H9 (cell line): ENCODE measurements around the gene MRRF. TPM values are rescaled to one million over a fixed set of nuclear protein-coding genes. Genes with fewer than 3 reads are reported as not detected.

ENCODE experiments used
- DNase-seq: peaks from one replicate; pipeline ENCODE4 v3.0.0-alpha.2; 2017
- H2AFZ ChIP-seq: one replicate; pipeline ENCODE4 v1.6.1; 2013; ENCODE audit warnings: mild to moderate bottlenecking, low read length, control low read depth, moderate library complexity
- H2AK5ac ChIP-seq: 2 replicates; pipeline ENCODE4 v1.6.1; 2013; ENCODE audit warnings: low read length, control low read depth, mixed read lengths; ENCODE audit not compliant: insufficient read length
- H2BK120ac ChIP-seq: one replicate; pipeline ENCODE4 v1.6.1; 2013; ENCODE audit warnings: low read depth, mild to moderate bottlenecking, low read length, control low read depth, inconsistent platforms; ENCODE audit not compliant: poor library complexity, severe bottlenecking
- H2BK12ac ChIP-seq: 2 replicates; pipeline ENCODE4 v1.6.1; 2013; ENCODE audit warnings: low read length, control low read depth, mixed read lengths, low read depth; ENCODE audit not compliant: insufficient read length
- H2BK15ac ChIP-seq: 2 replicates; pipeline ENCODE4 v1.6.1; 2013; ENCODE audit warnings: low read depth, low read length, control low read depth
- H2BK20ac ChIP-seq: one replicate; pipeline ENCODE4 v1.6.1; 2013; ENCODE audit warnings: low read depth, mild to moderate bottlenecking, low read length, control low read depth, inconsistent platforms; ENCODE audit not compliant: poor library complexity, severe bottlenecking
- H2BK5ac ChIP-seq: 2 replicates; pipeline ENCODE4 v1.6.1; 2013; ENCODE audit warnings: low read length, control low read depth, mixed read lengths; ENCODE audit not compliant: insufficient read length
- H3K14ac ChIP-seq: 2 replicates; pipeline ENCODE4 v1.6.1; 2013; ENCODE audit warnings: low read length, control low read depth; ENCODE audit not compliant: insufficient read depth
- H3K18ac ChIP-seq: 2 replicates; pipeline ENCODE4 v1.6.1; 2013; ENCODE audit warnings: low read depth, mild to moderate bottlenecking, mixed read lengths, low read length, control low read depth; ENCODE audit not compliant: insufficient read length
- H3K23ac ChIP-seq: 2 replicates; pipeline ENCODE4 v1.6.1; 2013; ENCODE audit warnings: low read length, control low read depth, mixed read lengths, low read depth; ENCODE audit not compliant: insufficient read length
- H3K23me2 ChIP-seq: 2 replicates; pipeline ENCODE4 v1.6.1; 2013; ENCODE audit warnings: low read depth, mild to moderate bottlenecking, mixed read lengths, low read length, control low read depth; ENCODE audit not compliant: insufficient read length, poor library complexity, severe bottlenecking
- H3K27ac ChIP-seq: 2 replicates; pipeline ENCODE4 v1.5.1; 2013; ENCODE audit warnings: low read length, control low read depth, mixed read lengths, low read depth; ENCODE audit not compliant: insufficient read length
- H3K27me3 ChIP-seq: 2 replicates; pipeline ENCODE4 v1.6.1; 2013; ENCODE audit warnings: low read length, control low read depth, inconsistent platforms; ENCODE audit not compliant: insufficient read depth
- H3K4ac ChIP-seq: 2 replicates; pipeline ENCODE4 v1.6.1; 2013; ENCODE audit warnings: low read depth, mild to moderate bottlenecking, control low read depth, inconsistent platforms, low read length, moderate library complexity
- H3K4me1 ChIP-seq: 2 replicates; pipeline ENCODE4 v1.6.1; 2013; ENCODE audit warnings: low read length, control low read depth, inconsistent platforms; ENCODE audit not compliant: insufficient read depth
- H3K4me2 ChIP-seq: 2 replicates; pipeline ENCODE4 v1.6.1; 2013; ENCODE audit warnings: low read length, control low read depth, mixed read lengths; ENCODE audit not compliant: insufficient read length, insufficient read depth
- H3K56ac ChIP-seq: 2 replicates; pipeline ENCODE4 v1.6.1; 2013; ENCODE audit warnings: low read depth, mild to moderate bottlenecking, mixed read lengths, low read length, control low read depth; ENCODE audit not compliant: insufficient read length
- H3K79me1 ChIP-seq: 2 replicates; pipeline ENCODE4 v1.6.1; 2013; ENCODE audit warnings: low read depth, mild to moderate bottlenecking, moderate library complexity, low read length, control low read depth, inconsistent platforms; ENCODE audit not compliant: insufficient read depth, poor library complexity, severe bottlenecking
- H3K79me2 ChIP-seq: 2 replicates; pipeline ENCODE4 v1.6.1; 2013; ENCODE audit warnings: low read length, control low read depth, inconsistent platforms; ENCODE audit not compliant: insufficient read depth
- H3K9ac ChIP-seq: 2 replicates; pipeline ENCODE4 v1.6.1; 2013; ENCODE audit warnings: low read length, control low read depth, mixed read lengths; ENCODE audit not compliant: insufficient read length; ENCODE audit errors: extremely low read depth
- H3K9me3 ChIP-seq: one replicate; pipeline ENCODE4 v1.6.1; 2013; ENCODE audit warnings: low read depth, low read length, inconsistent platforms; ENCODE audit not compliant: control insufficient read depth
- H3T11ph ChIP-seq: one replicate; pipeline ENCODE4 v1.6.1; 2013; ENCODE audit warnings: mild to moderate bottlenecking, low read length, control low read depth, inconsistent platforms
- H4K20me1 ChIP-seq: one replicate; pipeline ENCODE4 v1.6.1; 2013; ENCODE audit not compliant: control insufficient read depth, insufficient read length, insufficient read depth
- H4K5ac ChIP-seq: 2 replicates; pipeline ENCODE4 v1.6.1; 2013; ENCODE audit warnings: low read depth, mild to moderate bottlenecking, mixed read lengths, low read length, control low read depth; ENCODE audit not compliant: insufficient read length
- H4K8ac ChIP-seq: replicated peaks from 2 replicates; pipeline ENCODE4 v1.6.1; 2013; ENCODE audit warnings: low read length, control low read depth, mixed read lengths, low read depth; ENCODE audit not compliant: insufficient read length
- H4K91ac ChIP-seq: 2 replicates; pipeline ENCODE4 v1.6.1; 2013; ENCODE audit warnings: low read depth, mild to moderate bottlenecking, moderate library complexity, mixed read lengths, low read length, control low read depth; ENCODE audit not compliant: insufficient read length
- H3K27ac Mint-ChIP-seq, 3 experiments: 2 replicates in 2 of 3; 3 replicates in 1 of 3; pipeline ENCODE4 v1.8.0; 2020 to 2021; ENCODE audit warnings: mixed read lengths in 3 of 3, mild to moderate bottlenecking in 1 of 3, moderate library complexity in 1 of 3
- H3K27me3 Mint-ChIP-seq: 2 replicates; pipeline ENCODE4 v1.8.0; 2021; ENCODE audit warnings: low read depth, mild to moderate bottlenecking, moderate library complexity, mixed read lengths
- H3K36me3 Mint-ChIP-seq, 3 experiments: 2 replicates in 2 of 3; 3 replicates in 1 of 3; pipeline ENCODE4 v1.8.0; 2020 to 2021; ENCODE audit warnings: low read depth in 3 of 3, mixed read lengths in 3 of 3; ENCODE audit not compliant: insufficient read depth in 1 of 3
- H3K4me1 Mint-ChIP-seq, 2 experiments: 2 replicates each; pipeline ENCODE4 v1.8.0; 2020; ENCODE audit warnings: mixed read lengths in 2 of 2
- H3K4me3 Mint-ChIP-seq, 2 experiments: 2 replicates in 1 of 2; 3 replicates in 1 of 2; pipeline ENCODE4 v1.8.0; 2020 to 2021; ENCODE audit warnings: mild to moderate bottlenecking in 2 of 2, mixed read lengths in 2 of 2, moderate library complexity in 1 of 2
- H3K9me3 Mint-ChIP-seq, 2 experiments: 2 replicates in 1 of 2; 3 replicates in 1 of 2; pipeline ENCODE4 v1.8.0; 2020; ENCODE audit warnings: mild to moderate bottlenecking in 2 of 2, mixed read lengths in 2 of 2, moderate library complexity in 1 of 2
- WGBS: extraction: QIAGEN DNeasy Blood & Tissue Kit; methylation state at CpG from one replicate; pipeline ENCODE4 v1.1.7; 2013; ENCODE audit warnings: missing lambda C conversion rate, low lambda C conversion rate, mixed read lengths; ENCODE audit not compliant: insufficient read length; ENCODE audit errors: extremely low coverage; 5-methylcytosine and 5-hydroxymethylcytosine counted together
- total RNA-seq: library from RNA; stranded (reverse); gene quantifications from 2 replicates; pipeline ENCODE4 v1.2.1, GENCODE V29; 2021
- TF ChIP-seq, protein P1 (sequence below): fragments of 200-600 bp; sonication (generic); conservative IDR thresholded peaks from 3 replicates; pipeline ENCODE4 v1.8.0; 2021; ENCODE audit warnings: antibody characterized with exemption, mild to moderate bottlenecking

The MRRF gene
- total RNA-seq, 1 experiment from 2014 or later = 33.7 TPM

DNA sequence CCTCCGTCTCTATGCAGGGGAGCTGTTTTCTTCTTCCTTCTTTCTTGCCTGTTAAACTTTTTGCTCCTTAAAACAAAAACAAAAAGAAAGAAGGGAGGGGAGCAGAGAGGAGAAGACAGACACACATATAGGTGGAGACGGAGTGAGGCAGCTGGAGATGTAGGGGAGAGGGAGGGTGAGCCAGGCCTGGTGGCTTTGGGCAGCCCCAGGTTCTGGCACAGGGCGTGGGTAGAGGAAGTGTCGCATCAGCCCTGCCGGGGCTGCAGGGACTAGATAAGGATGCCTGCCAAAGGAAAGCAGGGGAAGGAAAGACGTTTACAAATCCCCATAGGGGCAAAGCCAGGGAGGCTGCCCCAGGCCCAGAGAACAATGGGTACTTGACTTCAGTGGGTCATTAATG is 67.4 kb downstream of the MRRF start:
- no peak overlapping the region for H2BK12ac ChIP-seq
- H2BK120ac ChIP-seq = no peak overlapping the region
- no peak overlapping the region for H3K4me3 Mint-ChIP-seq
- no peaks in the 10 kb centered on the region for H3K27me3 ChIP-seq
- H3K9me3 Mint-ChIP-seq = no peaks in the 10 kb centered on the region
- no peak overlapping the region for H2BK5ac ChIP-seq
- H3K27me3 Mint-ChIP-seq = no peaks in the 10 kb centered on the region
- H2AFZ ChIP-seq = no peak overlapping the region
- H3K4me1 Mint-ChIP-seq = peaks cover 46 to 54% of the 10 kb centered on the region in 2 experiments
- no peak overlapping the region for H3K4me2 ChIP-seq
- no peak overlapping the region for H2AK5ac ChIP-seq
- H3K14ac ChIP-seq = no peak overlapping the region
- no peak overlapping the region for H2BK15ac ChIP-seq
- H3K23ac ChIP-seq = no peak overlapping the region
- peak overlapping the region in 1 of 3 experiments; percentile 45; a peak in 2 of 7 replicates for H3K27ac Mint-ChIP-seq
- H3K9ac ChIP-seq = no peak overlapping the region
- H2BK20ac ChIP-seq = no peak overlapping the region
- H4K20me1 ChIP-seq = no peaks in the 10 kb centered on the region
- no peaks in the 10 kb centered on the region for H3K79me1 ChIP-seq
- H3K18ac ChIP-seq = no peak overlapping the region
- H3K56ac ChIP-seq = no peak overlapping the region
- no peak overlapping the region for H3K27ac ChIP-seq
- TF ChIP-seq, protein P1, sequence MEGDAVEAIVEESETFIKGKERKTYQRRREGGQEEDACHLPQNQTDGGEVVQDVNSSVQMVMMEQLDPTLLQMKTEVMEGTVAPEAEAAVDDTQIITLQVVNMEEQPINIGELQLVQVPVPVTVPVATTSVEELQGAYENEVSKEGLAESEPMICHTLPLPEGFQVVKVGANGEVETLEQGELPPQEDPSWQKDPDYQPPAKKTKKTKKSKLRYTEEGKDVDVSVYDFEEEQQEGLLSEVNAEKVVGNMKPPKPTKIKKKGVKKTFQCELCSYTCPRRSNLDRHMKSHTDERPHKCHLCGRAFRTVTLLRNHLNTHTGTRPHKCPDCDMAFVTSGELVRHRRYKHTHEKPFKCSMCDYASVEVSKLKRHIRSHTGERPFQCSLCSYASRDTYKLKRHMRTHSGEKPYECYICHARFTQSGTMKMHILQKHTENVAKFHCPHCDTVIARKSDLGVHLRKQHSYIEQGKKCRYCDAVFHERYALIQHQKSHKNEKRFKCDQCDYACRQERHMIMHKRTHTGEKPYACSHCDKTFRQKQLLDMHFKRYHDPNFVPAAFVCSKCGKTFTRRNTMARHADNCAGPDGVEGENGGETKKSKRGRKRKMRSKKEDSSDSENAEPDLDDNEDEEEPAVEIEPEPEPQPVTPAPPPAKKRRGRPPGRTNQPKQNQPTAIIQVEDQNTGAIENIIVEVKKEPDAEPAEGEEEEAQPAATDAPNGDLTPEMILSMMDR = no peak
- no peaks in the 10 kb centered on the region for H3K9me3 ChIP-seq
- H3K36me3 Mint-ChIP-seq = no peaks in the 10 kb centered on the region
- no peak overlapping the region for H4K5ac ChIP-seq
- no peaks in the 10 kb centered on the region for H3K23me2 ChIP-seq
- no peak overlapping the region for H3K4ac ChIP-seq
- no peak overlapping the region for H4K91ac ChIP-seq
- WGBS = no CpG with 5 or more reads among the region's 6 CpGs
- no peaks in the 10 kb centered on the region for H3K79me2 ChIP-seq
- peaks cover 5% of the 10 kb centered on the region; the same call in 1 of the 2 replicates for H3K4me1 ChIP-seq
- no peak overlapping the region for H3T11ph ChIP-seq
- H4K8ac ChIP-seq = no peak overlapping the region
- DNase-seq = no peak
